OCI-LY1 (cell line): ENCODE measurements around the gene AVPR2.

Experiments
- H2AFZ ChIP-seq: fragments of 200-600 bp; sonication (generic), shearing (Covaris generic); 2 replicates; pipeline ENCODE4 v1.6.0; 2014; ENCODE audit warnings: antibody characterized with exemption, mild to moderate bottlenecking, low read length
- H3F3A ChIP-seq: fragments of 200-600 bp; sonication (generic), shearing (Covaris generic); 2 replicates; pipeline ENCODE4 v1.6.0; 2014; ENCODE audit warnings: mild to moderate bottlenecking, antibody characterized with exemption, low read length, moderate library complexity; ENCODE audit not compliant: insufficient read depth
- H3K27ac ChIP-seq: fragments of 200-600 bp; sonication (generic); 2 replicates; pipeline ENCODE4 v1.5.1; 2014; ENCODE audit warnings: low read length, mixed run types, mild to moderate bottlenecking, low read depth; ENCODE audit not compliant: poor library complexity, severe bottlenecking
- H3K27me3 ChIP-seq: fragments of 200-600 bp; sonication (generic); 2 replicates; pipeline ENCODE4 v1.6.0; 2014; ENCODE audit warnings: antibody characterized with exemption, mild to moderate bottlenecking, low read length, moderate library complexity; ENCODE audit not compliant: insufficient read depth
- H3K36me3 ChIP-seq: fragments of 200-600 bp; sonication (generic); 2 replicates; pipeline ENCODE4 v1.6.1; 2014; ENCODE audit warnings: mild to moderate bottlenecking, antibody characterized with exemption, low read length, moderate library complexity, mixed read lengths; ENCODE audit not compliant: insufficient read depth
- H3K4me1 ChIP-seq: fragments of 200-600 bp; sonication (generic); 2 replicates; pipeline ENCODE4 v1.5.1; 2014; ENCODE audit warnings: mild to moderate bottlenecking, low read length, moderate library complexity; ENCODE audit not compliant: insufficient read depth, severe bottlenecking
- H3K4me2 ChIP-seq: fragments of 200-600 bp; sonication (generic), shearing (Covaris generic); 2 replicates; pipeline ENCODE4 v1.6.1; 2014; ENCODE audit warnings: low read length
- H3K4me3 ChIP-seq: fragments of 200-600 bp; sonication (generic); 2 replicates; pipeline ENCODE4 v1.5.1; 2014; ENCODE audit warnings: low read length, low read depth, mild to moderate bottlenecking, mixed read lengths; ENCODE audit not compliant: poor library complexity, severe bottlenecking
- H3K79me2 ChIP-seq: fragments of 200-600 bp; shearing (Covaris generic); 2 replicates; pipeline ENCODE4 v1.6.1; 2016; ENCODE audit warnings: mixed run types, low read length, mixed read lengths; ENCODE audit not compliant: insufficient read depth
- H3K9ac ChIP-seq: fragments of 200-600 bp; sonication (generic), shearing (Covaris generic); 2 replicates; pipeline ENCODE4 v1.6.1; 2014; ENCODE audit warnings: mild to moderate bottlenecking, low read length, mixed read lengths
- H3K9me2 ChIP-seq: fragments of 200-600 bp; sonication (generic), shearing (Covaris generic); 2 replicates; pipeline ENCODE4 v1.6.1; 2014; ENCODE audit warnings: low read depth, mild to moderate bottlenecking, low read length, mixed read lengths
- H3K9me3 ChIP-seq: fragments of 200-600 bp; shearing (Covaris generic); 2 replicates; pipeline ENCODE4 v1.6.1; 2014; ENCODE audit warnings: low read length, mixed read lengths
- H4K20me1 ChIP-seq: fragments of 200-600 bp; sonication (generic), shearing (Covaris generic); 2 replicates; pipeline ENCODE4 v1.6.0; 2016; ENCODE audit warnings: mild to moderate bottlenecking, low read length; ENCODE audit not compliant: insufficient read depth
- EZH2 ChIP-seq: fragments of 200-600 bp; sonication (generic), shearing (Covaris generic); IDR thresholded peaks from 2 replicates; pipeline ENCODE4 v1.8.0; 2017; ENCODE audit warnings: borderline replicate concordance, mixed run types, mild to moderate bottlenecking, antibody characterized with exemption, low read length, moderate library complexity, mixed read lengths
- TF ChIP-seq, protein P1 (sequence below): fragments of 200-600 bp; sonication (generic), shearing (Covaris generic); IDR thresholded peaks from 2 replicates; pipeline ENCODE4 v1.5.1; 2017; ENCODE audit warnings: mild to moderate bottlenecking, antibody characterized with exemption, low read length, moderate library complexity, mixed read lengths

Gene AVPR2

DNA sequence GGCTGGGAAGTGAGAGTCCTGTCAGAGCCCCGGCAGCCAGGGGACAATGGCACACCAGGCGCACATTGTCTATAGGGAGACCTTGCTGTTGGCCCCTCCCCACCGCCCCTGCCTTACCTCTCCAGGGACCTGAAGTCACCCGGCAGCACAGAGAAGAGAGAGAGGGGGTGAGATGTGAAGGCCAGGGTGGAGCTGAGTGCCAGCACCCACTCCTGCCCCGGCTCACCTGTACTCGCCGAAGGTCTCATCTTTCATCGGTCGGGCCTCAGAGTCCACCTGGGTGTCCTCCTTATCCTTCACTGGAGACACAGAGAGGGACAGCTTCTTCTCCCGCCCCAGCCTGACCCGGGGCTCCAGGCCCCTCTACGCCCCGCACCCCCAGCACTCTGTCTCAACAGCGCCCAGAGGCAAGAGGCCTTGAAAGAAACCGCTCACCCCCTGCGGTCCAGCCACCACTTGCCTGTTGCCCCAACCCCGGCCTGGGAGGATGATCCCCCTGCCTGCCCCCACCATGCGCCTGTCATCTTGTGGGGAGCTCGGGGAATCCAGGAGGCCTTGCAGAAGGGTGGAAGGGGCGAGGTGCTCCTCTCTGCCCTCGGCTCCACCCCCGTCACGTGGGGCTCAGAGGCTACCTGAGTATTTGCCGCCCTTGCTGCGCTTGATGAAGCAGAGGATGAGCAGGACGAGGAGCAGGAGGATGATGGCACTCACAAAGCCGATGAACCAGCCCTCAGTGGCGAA is 41.1 kb upstream of the AVPR2 start:
- no peak overlapping the region for H3K27ac ChIP-seq
- H3K4me2 ChIP-seq = no peak overlapping the region
- no peaks in the 10 kb centered on the region for H3K79me2 ChIP-seq
- no peak overlapping the region for H3K9ac ChIP-seq
- no peaks in the 10 kb centered on the region for H3K27me3 ChIP-seq
- TF ChIP-seq, protein P1, sequence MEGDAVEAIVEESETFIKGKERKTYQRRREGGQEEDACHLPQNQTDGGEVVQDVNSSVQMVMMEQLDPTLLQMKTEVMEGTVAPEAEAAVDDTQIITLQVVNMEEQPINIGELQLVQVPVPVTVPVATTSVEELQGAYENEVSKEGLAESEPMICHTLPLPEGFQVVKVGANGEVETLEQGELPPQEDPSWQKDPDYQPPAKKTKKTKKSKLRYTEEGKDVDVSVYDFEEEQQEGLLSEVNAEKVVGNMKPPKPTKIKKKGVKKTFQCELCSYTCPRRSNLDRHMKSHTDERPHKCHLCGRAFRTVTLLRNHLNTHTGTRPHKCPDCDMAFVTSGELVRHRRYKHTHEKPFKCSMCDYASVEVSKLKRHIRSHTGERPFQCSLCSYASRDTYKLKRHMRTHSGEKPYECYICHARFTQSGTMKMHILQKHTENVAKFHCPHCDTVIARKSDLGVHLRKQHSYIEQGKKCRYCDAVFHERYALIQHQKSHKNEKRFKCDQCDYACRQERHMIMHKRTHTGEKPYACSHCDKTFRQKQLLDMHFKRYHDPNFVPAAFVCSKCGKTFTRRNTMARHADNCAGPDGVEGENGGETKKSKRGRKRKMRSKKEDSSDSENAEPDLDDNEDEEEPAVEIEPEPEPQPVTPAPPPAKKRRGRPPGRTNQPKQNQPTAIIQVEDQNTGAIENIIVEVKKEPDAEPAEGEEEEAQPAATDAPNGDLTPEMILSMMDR = no peak
- no peak for TF ChIP-seq EZH2
- no peaks in the 10 kb centered on the region for H3K9me2 ChIP-seq
- H2AFZ ChIP-seq = no peak overlapping the region
- no peaks in the 10 kb centered on the region for H3K4me1 ChIP-seq
- no peak overlapping the region for H3K4me3 ChIP-seq
- no peaks in the 10 kb centered on the region for H3K9me3 ChIP-seq
- H3K36me3 ChIP-seq = no peaks in the 10 kb centered on the region
- H4K20me1 ChIP-seq = no peaks in the 10 kb centered on the region
- no peaks in the 10 kb centered on the region for H3F3A ChIP-seq

DNA sequence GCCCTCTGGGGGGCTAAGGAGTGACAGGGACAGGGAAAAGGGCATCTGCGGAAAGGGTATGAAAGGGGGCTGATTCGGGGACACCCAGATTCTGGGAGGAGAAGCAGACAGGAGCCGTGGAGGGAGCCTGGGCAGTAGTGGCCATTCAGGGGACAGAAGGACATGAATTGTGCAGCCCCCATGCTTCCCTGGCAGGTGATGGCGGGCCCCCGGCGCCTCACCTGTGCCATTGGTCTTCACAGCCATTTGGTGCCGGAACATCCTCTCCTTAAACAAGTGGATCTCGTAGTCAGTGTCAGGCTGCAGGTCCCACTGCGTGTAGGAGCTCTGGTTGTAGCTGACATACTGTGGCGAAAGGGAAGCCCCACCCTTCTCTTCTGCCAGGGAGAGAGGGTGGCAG is 40.4 kb upstream of the AVPR2 start:
- Histone ChIP-seq H3K36me3 (no peaks in the 10 kb centered on the region), H3K9me3 (no peaks in the 10 kb centered on the region), H3K9ac (no peak overlapping the region), H3K27ac (no peak overlapping the region), H2AFZ (no peak overlapping the region), H3F3A (no peaks in the 10 kb centered on the region), H3K4me2 (no peak overlapping the region), H3K4me1 (no peaks in the 10 kb centered on the region), H3K79me2 (no peaks in the 10 kb centered on the region), H3K27me3 (no peaks in the 10 kb centered on the region), H4K20me1 (no peaks in the 10 kb centered on the region), H3K9me2 (no peaks in the 10 kb centered on the region), H3K4me3 (no peak overlapping the region)
- TF ChIP-seq, protein P1 = no peak

DNA sequence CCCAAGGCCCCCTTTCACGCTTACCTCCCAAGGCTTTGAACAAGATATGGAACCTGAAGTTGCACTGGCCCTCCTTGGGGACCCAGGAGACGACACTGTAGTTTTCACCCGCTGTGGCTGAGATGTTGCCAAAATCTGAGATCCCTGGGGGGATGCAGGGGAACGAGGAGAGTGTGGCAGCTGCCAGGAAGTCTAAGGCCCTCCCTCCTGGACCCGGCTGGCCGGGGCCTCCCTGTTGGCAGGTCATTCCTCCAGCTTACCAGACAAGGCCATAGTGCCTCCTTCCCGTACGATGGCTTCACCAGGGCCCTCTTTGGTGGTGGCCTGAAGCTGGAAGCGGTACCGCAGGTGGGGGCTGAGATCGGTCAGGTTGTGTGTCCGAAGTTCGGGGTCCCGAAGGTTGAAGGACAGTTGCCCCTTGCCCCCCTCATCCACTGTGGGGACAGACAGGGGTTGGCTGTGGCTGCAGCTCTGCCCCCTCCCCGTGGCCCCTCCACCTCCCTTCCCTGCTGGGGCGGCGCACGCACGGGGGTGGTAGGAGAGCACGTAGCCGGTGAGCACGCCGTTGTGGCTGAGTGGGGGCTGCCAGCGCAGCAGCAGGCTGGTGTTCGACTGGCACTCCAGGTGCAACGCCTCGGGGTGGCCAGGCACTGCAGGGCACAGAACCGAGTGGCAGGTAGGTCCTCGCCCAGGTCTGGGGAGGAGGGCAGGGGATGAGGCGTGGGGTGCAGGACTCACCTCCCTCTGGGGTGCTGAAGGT is 39.7 kb upstream of the AVPR2 start:
- no peaks in the 10 kb centered on the region for H3F3A ChIP-seq
- no peaks in the 10 kb centered on the region for H3K79me2 ChIP-seq
- H3K27ac ChIP-seq = no peak overlapping the region
- no peak overlapping the region for H3K4me3 ChIP-seq
- H3K9me3 ChIP-seq = no peaks in the 10 kb centered on the region
- H2AFZ ChIP-seq = no peak overlapping the region
- H4K20me1 ChIP-seq = no peaks in the 10 kb centered on the region
- no peak overlapping the region for H3K4me2 ChIP-seq
- H3K9me2 ChIP-seq = no peaks in the 10 kb centered on the region
- H3K27me3 ChIP-seq = no peaks in the 10 kb centered on the region
- H3K4me1 ChIP-seq = no peaks in the 10 kb centered on the region
- no peak overlapping the region for H3K9ac ChIP-seq
- H3K36me3 ChIP-seq = no peaks in the 10 kb centered on the region
- TF ChIP-seq EZH2 = no peak
- TF ChIP-seq, protein P1 = no peak
